HG02759 (cell line): ENCODE measurements around the gene ACSM3.
"Not testable (repeated sequence)": the region's sequence is repeated elsewhere in the genome, so short reads cannot be mapped to it uniquely, and the experiment has no call there.

Experiments
- ATAC-seq: cut with Tn5 transposase; IDR thresholded peaks from one replicate; pipeline ENCODE4 v1.9.1; 2021; ENCODE audit warnings: mild to moderate bottlenecking, moderate library complexity; ENCODE audit not compliant: unreplicated experiment

Gene ACSM3

GRCh38 chr16:20803561-20804214, 39.9 kb downstream of the ACSM3 start:
- ATAC-seq, result no peak

- ATAC-seq, result not testable (repeated sequence)
These were observed 41.9 kb downstream of the ACSM3 start for GRCh38 chr16:20805684-20806167.

GRCh38 chr16:20806168-20807050, 42.6 kb downstream of the ACSM3 start, which contains the start of the genes ERI2 and REXO5:
Gene ERI2 (minus strand): TSS chr16:20806472. CDS start chr16:20806430, 42 bp downstream.
Gene REXO5 (plus strand): TSS chr16:20806527. CDS start chr16:20806954, 427 bp downstream.
- ATAC-seq, result peak; percentile 82

GRCh38 chr16:20807862-20808261, 44.0 kb downstream of the ACSM3 start:
- no peak for ATAC-seq

GRCh38 chr16:20811889-20812439, 48.1 kb downstream of the ACSM3 start:
- ATAC-seq, result no peak

GRCh38 chr16:20812510-20812909, 48.7 kb downstream of the ACSM3 start:
- ATAC-seq, result no peak

GRCh38 chr16:20814784-20815183, 51.0 kb downstream of the ACSM3 start:
- no peak for ATAC-seq

- no peak for ATAC-seq
These were observed 55.2 kb downstream of the ACSM3 start for GRCh38 chr16:20818929-20819585.

- ATAC-seq, result no peak
These were observed 57.9 kb downstream of the ACSM3 start for GRCh38 chr16:20821682-20822081.

GRCh38 chr16:20822521-20823325, 58.9 kb downstream of the ACSM3 start:
- no peak for ATAC-seq

- ATAC-seq, result no peak
These were observed 62.3 kb downstream of the ACSM3 start for GRCh38 chr16:20826039-20826566.

- ATAC-seq, result no peak
These were observed 65.7 kb downstream of the ACSM3 start for GRCh38 chr16:20829536-20829935.

- ATAC-seq, result no peak
These were observed 66.6 kb downstream of the ACSM3 start for GRCh38 chr16:20830372-20830771.

- ATAC-seq, result no peak
These were observed 69.3 kb downstream of the ACSM3 start for GRCh38 chr16:20833086-20833485.

- no peak for ATAC-seq
These were observed 74.4 kb downstream of the ACSM3 start for GRCh38 chr16:20838240-20838639.

GRCh38 chr16:20839504-20839903, 75.7 kb downstream of the ACSM3 start:
- ATAC-seq, result no peak

- no peak for ATAC-seq
These were observed 80.2 kb downstream of the ACSM3 start for GRCh38 chr16:20844054-20844453.

- no peak for ATAC-seq
These were observed 80.8 kb downstream of the ACSM3 start for GRCh38 chr16:20844588-20844987.

GRCh38 chr16:20846030-20846429, 82.2 kb downstream of the ACSM3 start:
- ATAC-seq, result no peak

GRCh38 chr16:20846551-20846950, 82.7 kb downstream of the ACSM3 start:
- no peak for ATAC-seq
